GM23248 (cell line): ENCODE measurements around the gene NCKAP1.

ENCODE experiments used
- EZH2 ChIP-seq: fragments of 200-600 bp; sonication (generic); IDR thresholded peaks from 2 replicates; pipeline ENCODE4 v1.6.1; 2018; ENCODE audit warnings: antibody characterized with exemption, mild to moderate bottlenecking; ENCODE audit not compliant: insufficient read depth, poor library complexity, severe bottlenecking
- EZH2phosphoT487 ChIP-seq: fragments of 200-600 bp; sonication (generic); IDR thresholded peaks from 2 replicates; pipeline ENCODE4 v1.6.1; 2018; ENCODE audit warnings: antibody characterized with exemption, moderate library complexity, mild to moderate bottlenecking, low read depth; ENCODE audit not compliant: insufficient read depth

GRCh38 chr2:182942756-182943155 is 95.5 kb downstream of the NCKAP1 start:
- TF ChIP-seq EZH2 (no peak), EZH2phosphoT487 (no peak)
